ENCODE results near the gene JOSD1. TPM values are rescaled to one million over a fixed set of nuclear protein-coding genes. Genes with fewer than 3 reads are reported as not detected.

The JOSD1 gene
- total RNA-seq, 1 donor from 2014 or later: 80.3 TPM

GRCh38 chr22:38720350-38720749, 19.6 kb upstream of the JOSD1 start:
- TF ChIP-seq, protein P1, sequence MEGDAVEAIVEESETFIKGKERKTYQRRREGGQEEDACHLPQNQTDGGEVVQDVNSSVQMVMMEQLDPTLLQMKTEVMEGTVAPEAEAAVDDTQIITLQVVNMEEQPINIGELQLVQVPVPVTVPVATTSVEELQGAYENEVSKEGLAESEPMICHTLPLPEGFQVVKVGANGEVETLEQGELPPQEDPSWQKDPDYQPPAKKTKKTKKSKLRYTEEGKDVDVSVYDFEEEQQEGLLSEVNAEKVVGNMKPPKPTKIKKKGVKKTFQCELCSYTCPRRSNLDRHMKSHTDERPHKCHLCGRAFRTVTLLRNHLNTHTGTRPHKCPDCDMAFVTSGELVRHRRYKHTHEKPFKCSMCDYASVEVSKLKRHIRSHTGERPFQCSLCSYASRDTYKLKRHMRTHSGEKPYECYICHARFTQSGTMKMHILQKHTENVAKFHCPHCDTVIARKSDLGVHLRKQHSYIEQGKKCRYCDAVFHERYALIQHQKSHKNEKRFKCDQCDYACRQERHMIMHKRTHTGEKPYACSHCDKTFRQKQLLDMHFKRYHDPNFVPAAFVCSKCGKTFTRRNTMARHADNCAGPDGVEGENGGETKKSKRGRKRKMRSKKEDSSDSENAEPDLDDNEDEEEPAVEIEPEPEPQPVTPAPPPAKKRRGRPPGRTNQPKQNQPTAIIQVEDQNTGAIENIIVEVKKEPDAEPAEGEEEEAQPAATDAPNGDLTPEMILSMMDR (IDR thresholded peaks at IDR 0.05): no peak
- no peak overlapping the region for H3K4me3 Mint-ChIP-seq (ENCODE audit: unreplicated experiment)
- H3K36me3 Mint-ChIP-seq (ENCODE audit: low read depth): peaks cover 29% of the 10 kb centered on the region
- H3K9me3 Mint-ChIP-seq (ENCODE audit: low read depth): no peaks in the 10 kb centered on the region
- no peak for DNase-seq (ENCODE audit: low spot score)
- peaks cover 51% of the 10 kb centered on the region for H3K4me1 Mint-ChIP-seq (ENCODE audit: low read depth)
- H3K27ac Mint-ChIP-seq (ENCODE audit: unreplicated experiment): peak overlapping the region; percentile 87
- no peaks in the 10 kb centered on the region for H3K27me3 Mint-ChIP-seq (ENCODE audit: low read depth)

- peak overlapping the region; percentile 87 for H3K27ac Mint-ChIP-seq (ENCODE audit: unreplicated experiment)
- DNase-seq (ENCODE audit: low spot score): no peak
- H3K36me3 Mint-ChIP-seq (ENCODE audit: low read depth): peaks cover 19% of the 10 kb centered on the region
- peaks cover 58% of the 10 kb centered on the region for H3K4me1 Mint-ChIP-seq (ENCODE audit: low read depth)
- H3K4me3 Mint-ChIP-seq (ENCODE audit: unreplicated experiment): peak overlapping the region; percentile 4
- H3K27me3 Mint-ChIP-seq (ENCODE audit: low read depth): no peaks in the 10 kb centered on the region
- H3K9me3 Mint-ChIP-seq (ENCODE audit: low read depth): no peaks in the 10 kb centered on the region
- TF ChIP-seq, protein P1 (IDR thresholded peaks at IDR 0.05): no peak
These were observed 18.5 kb upstream of the JOSD1 start for GRCh38 chr22:38719196-38719595.

- Mint-ChIP-seq H3K27me3 (ENCODE audit: low read depth) (no peaks in the 10 kb centered on the region), H3K36me3 (ENCODE audit: low read depth) (peaks cover 20% of the 10 kb centered on the region), H3K4me3 (ENCODE audit: unreplicated experiment) (no peak overlapping the region), H3K27ac (ENCODE audit: unreplicated experiment) (peak overlapping the region; percentile 92), H3K4me1 (ENCODE audit: low read depth) (peaks cover 63% of the 10 kb centered on the region), H3K9me3 (ENCODE audit: low read depth) (no peaks in the 10 kb centered on the region)
- TF ChIP-seq, protein P1 (IDR thresholded peaks at IDR 0.05): peak; percentile 81
- no peak for DNase-seq (ENCODE audit: low spot score)
These were observed 17.7 kb upstream of the JOSD1 start for GRCh38 chr22:38718414-38718813.

- TF ChIP-seq, protein P1 (IDR thresholded peaks at IDR 0.05): no peak
- no peak for DNase-seq (ENCODE audit: low spot score)
- Mint-ChIP-seq H3K27me3 (ENCODE audit: low read depth) (no peaks in the 10 kb centered on the region), H3K4me1 (ENCODE audit: low read depth) (peaks cover 75% of the 10 kb centered on the region), H3K27ac (ENCODE audit: unreplicated experiment) (peak overlapping the region; percentile 92), H3K36me3 (ENCODE audit: low read depth) (peaks cover 14% of the 10 kb centered on the region), H3K9me3 (ENCODE audit: low read depth) (no peaks in the 10 kb centered on the region), H3K4me3 (ENCODE audit: unreplicated experiment) (no peak overlapping the region)
These were observed 16.5 kb upstream of the JOSD1 start for GRCh38 chr22:38717244-38717643.

DNA sequence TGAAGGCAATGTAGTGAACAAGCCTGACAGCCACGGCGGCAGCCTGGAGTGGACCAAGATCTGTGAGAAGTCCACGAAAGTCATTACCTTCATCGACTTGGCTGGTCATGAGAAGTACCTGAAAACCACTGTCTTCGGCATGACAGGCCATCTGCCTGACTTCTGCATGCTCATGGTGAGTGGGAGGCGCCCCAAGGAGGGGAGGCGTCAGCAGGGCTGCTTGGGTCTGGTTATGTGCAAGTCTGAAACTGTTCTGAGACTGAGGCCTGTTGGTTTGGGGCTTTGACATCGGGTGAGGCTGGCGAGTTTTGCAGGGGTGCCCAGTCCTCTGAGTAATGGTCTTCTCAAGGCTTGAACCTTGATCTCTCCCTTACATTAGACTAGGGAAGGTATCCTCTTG, 16.1 kb upstream of the JOSD1 start:
- Mint-ChIP-seq H3K27me3 (ENCODE audit: low read depth) (no peaks in the 10 kb centered on the region), H3K9me3 (ENCODE audit: low read depth) (no peaks in the 10 kb centered on the region), H3K4me1 (ENCODE audit: low read depth) (peaks cover 79% of the 10 kb centered on the region), H3K4me3 (ENCODE audit: unreplicated experiment) (no peak overlapping the region), H3K36me3 (ENCODE audit: low read depth) (peaks cover 14% of the 10 kb centered on the region), H3K27ac (ENCODE audit: unreplicated experiment) (peak overlapping the region; percentile 92)
- DNase-seq (ENCODE audit: low spot score): no peak
- TF ChIP-seq, protein P1 (IDR thresholded peaks at IDR 0.05): no peak
